ENCODE results near the gene EVX1.

GRCh38 chr7:27260211-27260610, 17.6 kb downstream of the EVX1 start:
- TF ChIP-seq EZH2phosphoT487 (IDR thresholded peaks at IDR 0.05; ENCODE audit: insufficient read depth, low read depth) (no peak), EZH2 (IDR thresholded peaks at IDR 0.05; ENCODE audit: insufficient read depth, poor library complexity, severe bottlenecking) (no peak)

Data from GM23248 (cell line).